SK-N-SH (cell line): ENCODE measurements around the gene ATG16L2.

Experiments used
- EP300 ChIP-seq, 2 experiments: IDR thresholded peaks; 2 replicates each; pipeline versions ENCODE4 v1.4.0 to v1.6.1; 2012; ENCODE audit warnings: borderline replicate concordance in 1 of 2, low read depth in 1 of 2, low read length in 1 of 2
- EZH2phosphoT487 ChIP-seq: fragments of 200-600 bp; sonication (generic); IDR thresholded peaks from 2 replicates; pipeline ENCODE4 v1.6.1; 2017; ENCODE audit warnings: low read depth, mixed run types, mild to moderate bottlenecking, antibody characterized with exemption, moderate library complexity, borderline replicate concordance
- GATA2 ChIP-seq: sonication (generic); formaldehyde crosslinking; IDR thresholded peaks from 2 replicates; pipeline ENCODE4 v1.5.0; 2020; ENCODE audit warnings: mild to moderate bottlenecking, missing genetic modification reagents
- IRF3 ChIP-seq: fragments of 150-350 bp; IDR thresholded peaks from 2 replicates; pipeline ENCODE4 v1.6.1; 2016; ENCODE audit warnings: mild to moderate bottlenecking, low read depth, low read length
- JUND ChIP-seq: IDR thresholded peaks from 2 replicates; pipeline ENCODE4 v1.4.0; 2012
- MAX ChIP-seq: IDR thresholded peaks from 2 replicates; pipeline ENCODE4 v1.4.0; 2012; ENCODE audit warnings: low read depth
- NFIC ChIP-seq: IDR thresholded peaks from 2 replicates; pipeline ENCODE4 v1.4.0; 2012; ENCODE audit warnings: borderline replicate concordance
- NRF1 ChIP-seq: IDR thresholded peaks from 2 replicates; pipeline ENCODE4 v1.6.1; 2012; ENCODE audit warnings: low read depth, mild to moderate bottlenecking, low read length
- RAD21 ChIP-seq: IDR thresholded peaks from 2 replicates; pipeline ENCODE4 v1.6.1; 2012; ENCODE audit warnings: mild to moderate bottlenecking, low read length
- RFX5 ChIP-seq: IDR thresholded peaks from 2 replicates; pipeline ENCODE4 v1.6.1; 2012; ENCODE audit warnings: mild to moderate bottlenecking, improper control_type of control experiment, low read length
- SIN3A ChIP-seq: IDR thresholded peaks from 2 replicates; pipeline ENCODE4 v1.6.1; 2012; ENCODE audit warnings: low read depth, mild to moderate bottlenecking, low read length, moderate library complexity, borderline replicate concordance
- TF ChIP-seq, protein P1 (sequence below): fragments of 200-600 bp; sonication (generic); IDR thresholded peaks from 2 replicates; pipeline ENCODE4 v1.6.1; 2017; ENCODE audit warnings: antibody characterized with exemption, mild to moderate bottlenecking, moderate library complexity
- TF ChIP-seq, protein P2 (sequence below): IDR thresholded peaks from 2 replicates; pipeline ENCODE4 v1.4.0; 2012; ENCODE audit warnings: low read depth, borderline replicate concordance

GRCh38 chr11:72774499-72774898, 39.7 kb upstream of the ATG16L2 start:
- TF ChIP-seq, protein P1, sequence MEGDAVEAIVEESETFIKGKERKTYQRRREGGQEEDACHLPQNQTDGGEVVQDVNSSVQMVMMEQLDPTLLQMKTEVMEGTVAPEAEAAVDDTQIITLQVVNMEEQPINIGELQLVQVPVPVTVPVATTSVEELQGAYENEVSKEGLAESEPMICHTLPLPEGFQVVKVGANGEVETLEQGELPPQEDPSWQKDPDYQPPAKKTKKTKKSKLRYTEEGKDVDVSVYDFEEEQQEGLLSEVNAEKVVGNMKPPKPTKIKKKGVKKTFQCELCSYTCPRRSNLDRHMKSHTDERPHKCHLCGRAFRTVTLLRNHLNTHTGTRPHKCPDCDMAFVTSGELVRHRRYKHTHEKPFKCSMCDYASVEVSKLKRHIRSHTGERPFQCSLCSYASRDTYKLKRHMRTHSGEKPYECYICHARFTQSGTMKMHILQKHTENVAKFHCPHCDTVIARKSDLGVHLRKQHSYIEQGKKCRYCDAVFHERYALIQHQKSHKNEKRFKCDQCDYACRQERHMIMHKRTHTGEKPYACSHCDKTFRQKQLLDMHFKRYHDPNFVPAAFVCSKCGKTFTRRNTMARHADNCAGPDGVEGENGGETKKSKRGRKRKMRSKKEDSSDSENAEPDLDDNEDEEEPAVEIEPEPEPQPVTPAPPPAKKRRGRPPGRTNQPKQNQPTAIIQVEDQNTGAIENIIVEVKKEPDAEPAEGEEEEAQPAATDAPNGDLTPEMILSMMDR = no peak
- TF ChIP-seq MAX (no peak), NRF1 (no peak), NFIC (no peak), RFX5 (no peak), RAD21 (no peak), JUND (no peak), EZH2phosphoT487 (no peak), IRF3 (no peak), SIN3A (no peak), GATA2 (CRISPR knock-in tag) (no peak), EP300 (IDR thresholded peaks at IDR 0.05; ENCODE audit: borderline replicate concordance in 1 of 2, low read depth in 1 of 2, low read length in 1 of 2) (no peak)
- TF ChIP-seq, protein P2, sequence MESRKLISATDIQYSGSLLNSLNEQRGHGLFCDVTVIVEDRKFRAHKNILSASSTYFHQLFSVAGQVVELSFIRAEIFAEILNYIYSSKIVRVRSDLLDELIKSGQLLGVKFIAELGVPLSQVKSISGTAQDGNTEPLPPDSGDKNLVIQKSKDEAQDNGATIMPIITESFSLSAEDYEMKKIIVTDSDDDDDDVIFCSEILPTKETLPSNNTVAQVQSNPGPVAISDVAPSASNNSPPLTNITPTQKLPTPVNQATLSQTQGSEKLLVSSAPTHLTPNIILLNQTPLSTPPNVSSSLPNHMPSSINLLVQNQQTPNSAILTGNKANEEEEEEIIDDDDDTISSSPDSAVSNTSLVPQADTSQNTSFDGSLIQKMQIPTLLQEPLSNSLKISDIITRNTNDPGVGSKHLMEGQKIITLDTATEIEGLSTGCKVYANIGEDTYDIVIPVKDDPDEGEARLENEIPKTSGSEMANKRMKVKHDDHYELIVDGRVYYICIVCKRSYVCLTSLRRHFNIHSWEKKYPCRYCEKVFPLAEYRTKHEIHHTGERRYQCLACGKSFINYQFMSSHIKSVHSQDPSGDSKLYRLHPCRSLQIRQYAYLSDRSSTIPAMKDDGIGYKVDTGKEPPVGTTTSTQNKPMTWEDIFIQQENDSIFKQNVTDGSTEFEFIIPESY = no peak
